Measurements from ENCODE around the gene CGN.
A peak's percentile ranks its signal among the peaks of the same experiment; 100 is the strongest.

Gene CGN

GRCh38 chr1:151510957-151511635 lies at the start of gene CGN:
Gene CGN (plus strand): TSS chr1:151511387. CDS start chr1:151518520, 7,133 bp downstream.
- DNase-seq (ENCODE audit: low read depth in 2 of 3, low spot score in 2 of 3) = peak; percentile 59 to 63 (median 60)

GRCh38 chr1:151461694-151462093 lies 49.5 kb upstream of the CGN start:
- no peak for DNase-seq (ENCODE audit: low read depth in 2 of 3, low spot score in 2 of 3)

- DNase-seq (ENCODE audit: low read depth in 2 of 3, low spot score in 2 of 3) = no peak
Observed at GRCh38 chr1:151465026-151465425, 46.2 kb upstream of the CGN start.

- no peak for DNase-seq (ENCODE audit: low read depth in 2 of 3, low spot score in 2 of 3)
Observed at GRCh38 chr1:151472856-151473731, 38.1 kb upstream of the CGN start.

- DNase-seq (ENCODE audit: low read depth in 2 of 3, low spot score in 2 of 3) = no peak
Observed at GRCh38 chr1:151474745-151475144, 36.4 kb upstream of the CGN start.

GRCh38 chr1:151475175-151475574 lies 36.0 kb upstream of the CGN start:
- no peak for DNase-seq (ENCODE audit: low read depth in 2 of 3, low spot score in 2 of 3)

- no peak for DNase-seq (ENCODE audit: low read depth in 2 of 3, low spot score in 2 of 3)
Observed at GRCh38 chr1:151476083-151476482, 35.1 kb upstream of the CGN start.

GRCh38 chr1:151477066-151477465 lies 34.1 kb upstream of the CGN start:
- no peak for DNase-seq (ENCODE audit: low read depth in 2 of 3, low spot score in 2 of 3)

GRCh38 chr1:151478140-151478812 lies 32.9 kb upstream of the CGN start:
- no peak for DNase-seq (ENCODE audit: low read depth in 2 of 3, low spot score in 2 of 3)

- DNase-seq (ENCODE audit: low read depth in 2 of 3, low spot score in 2 of 3) = no peak
Observed at GRCh38 chr1:151478923-151479322, 32.3 kb upstream of the CGN start.

- DNase-seq (ENCODE audit: low read depth in 2 of 3, low spot score in 2 of 3) = no peak
Observed at GRCh38 chr1:151479462-151479861, 31.7 kb upstream of the CGN start.

GRCh38 chr1:151482017-151482416 lies 29.2 kb upstream of the CGN start:
- no peak for DNase-seq (ENCODE audit: low read depth in 2 of 3, low spot score in 2 of 3)

GRCh38 chr1:151485685-151486255 lies 25.4 kb upstream of the CGN start:
- no peak for DNase-seq (ENCODE audit: low read depth in 2 of 3, low spot score in 2 of 3)

- DNase-seq (ENCODE audit: low read depth in 2 of 3, low spot score in 2 of 3) = no peak
Observed at GRCh38 chr1:151486557-151486956, 24.6 kb upstream of the CGN start.

GRCh38 chr1:151491641-151492040 lies 19.5 kb upstream of the CGN start:
- DNase-seq (ENCODE audit: low read depth in 2 of 3, low spot score in 2 of 3) = no peak

GRCh38 chr1:151492120-151492519 lies 19.1 kb upstream of the CGN start:
- DNase-seq (ENCODE audit: low read depth in 2 of 3, low spot score in 2 of 3) = no peak

- no peak for DNase-seq (ENCODE audit: low read depth in 2 of 3, low spot score in 2 of 3)
Observed at GRCh38 chr1:151493042-151493441, 18.1 kb upstream of the CGN start.

- no peak for DNase-seq (ENCODE audit: low read depth in 2 of 3, low spot score in 2 of 3)
Observed at GRCh38 chr1:151494741-151495281, 16.4 kb upstream of the CGN start.

- no peak for DNase-seq (ENCODE audit: low read depth in 2 of 3, low spot score in 2 of 3)
Observed at GRCh38 chr1:151495316-151495715, 15.9 kb upstream of the CGN start.

GRCh38 chr1:151499365-151499764 lies 11.8 kb upstream of the CGN start:
- no peak for DNase-seq (ENCODE audit: low read depth in 2 of 3, low spot score in 2 of 3)

- DNase-seq (ENCODE audit: low read depth in 2 of 3, low spot score in 2 of 3) = no peak
Observed at GRCh38 chr1:151499930-151500329, 11.3 kb upstream of the CGN start.

All from activated CD8-positive, alpha-beta memory T cell treated with anti-CD3 and anti-CD28 coated beads for 48 hours (primary cell).